GM12892 (cell line): Measurements from ENCODE around the gene CDK2.

Experiments used
- POLR2A ChIP-seq: IDR thresholded peaks from 2 replicates; pipeline ENCODE4 v1.6.1; 2011; ENCODE audit warnings: low read depth, low read length, control low read depth
- TAF1 ChIP-seq: IDR thresholded peaks from 2 replicates; pipeline ENCODE4 v1.6.1; 2011; ENCODE audit warnings: low read depth, mild to moderate bottlenecking, control low read depth, low read length, borderline replicate concordance

- TF ChIP-seq POLR2A (no peak), TAF1 (no peak)
These were observed 4.1 kb downstream of the CDK2 start for GRCh38 chr12:55970775-55971174.
